GM23338 (cell line): ENCODE results near the gene BCHE. TPM values are rescaled to one million over a fixed set of nuclear protein-coding genes. Genes with fewer than 3 reads are reported as not detected.

ENCODE experiments used
- ATAC-seq: fragments of 200-7000 bp; cut with Tn5 transposase; 3 replicates; pipeline ENCODE4 v1.9.1; 2020
- DNase-seq: peaks from one replicate; pipeline ENCODE4 v3.0.0-alpha.2; 2015; ENCODE audit warnings: low spot score
- H2AFZ ChIP-seq: fragments of 200-600 bp; sonication (generic); 2 replicates; pipeline ENCODE4 v1.8.0; 2016; ENCODE audit warnings: antibody characterized with exemption, mild to moderate bottlenecking, moderate library complexity
- H3F3A ChIP-seq: fragments of 200-600 bp; sonication (generic); replicated peaks from 2 replicates; pipeline ENCODE4 v1.8.0; 2017; ENCODE audit warnings: antibody characterized with exemption, mixed run types, low read depth
- H3K27ac ChIP-seq: fragments of 200-600 bp; sonication (generic); 2 replicates; pipeline ENCODE4 v1.6.1; 2016; ENCODE audit warnings: low read depth
- H3K27me3 ChIP-seq: fragments of 200-600 bp; sonication (generic); 2 replicates; pipeline ENCODE4 v1.8.0; 2016; ENCODE audit warnings: mild to moderate bottlenecking, mixed run types, moderate library complexity; ENCODE audit not compliant: insufficient read depth
- H3K36me3 ChIP-seq: fragments of 200-600 bp; sonication (generic); 2 replicates; pipeline ENCODE4 v1.8.0; 2016; ENCODE audit warnings: mild to moderate bottlenecking; ENCODE audit not compliant: insufficient read depth
- H3K4me1 ChIP-seq: fragments of 200-600 bp; sonication (generic); 2 replicates; pipeline ENCODE4 v1.8.0; 2016; ENCODE audit warnings: mild to moderate bottlenecking, moderate library complexity; ENCODE audit not compliant: insufficient read depth
- H3K4me2 ChIP-seq: fragments of 200-600 bp; sonication (generic); 2 replicates; pipeline ENCODE4 v1.7.1; 2017; ENCODE audit warnings: mixed run types
- H3K4me3 ChIP-seq: fragments of 200-600 bp; sonication (generic); 2 replicates; pipeline ENCODE4 v1.6.1; 2016; ENCODE audit warnings: mixed run types
- H3K79me2 ChIP-seq: fragments of 200-600 bp; sonication (generic); replicated peaks from 2 replicates; pipeline ENCODE4 v1.8.0; 2017; ENCODE audit warnings: mild to moderate bottlenecking; ENCODE audit not compliant: insufficient read depth
- H3K9me2 ChIP-seq: fragments of 200-600 bp; sonication (generic); 2 replicates; pipeline ENCODE4 v1.8.0; 2017; ENCODE audit not compliant: insufficient read depth
- H4K20me1 ChIP-seq: fragments of 200-600 bp; sonication (generic); replicated peaks from 2 replicates; pipeline ENCODE4 v1.8.0; 2017; ENCODE audit warnings: mild to moderate bottlenecking; ENCODE audit not compliant: insufficient read depth
- H3K27ac Mint-ChIP-seq: 2 replicates; pipeline ENCODE4 v1.8.0; 2020; ENCODE audit warnings: inconsistent platforms, mild to moderate bottlenecking, moderate library complexity, mixed read lengths
- H3K27me3 Mint-ChIP-seq: 3 replicates; pipeline ENCODE4 v1.8.0; 2022; ENCODE audit warnings: low read depth, mild to moderate bottlenecking, moderate library complexity, mixed read lengths, inconsistent platforms; ENCODE audit not compliant: insufficient read depth, poor library complexity
- H3K36me3 Mint-ChIP-seq: 3 replicates; pipeline ENCODE4 v1.8.0; 2021; ENCODE audit warnings: low read depth, mild to moderate bottlenecking, inconsistent platforms, moderate library complexity, mixed read lengths
- H3K4me1 Mint-ChIP-seq: 3 replicates; pipeline ENCODE4 v1.8.0; 2020; ENCODE audit warnings: mild to moderate bottlenecking, inconsistent platforms, mixed read lengths
- H3K4me3 Mint-ChIP-seq: 3 replicates; pipeline ENCODE4 v1.8.0; 2021; ENCODE audit warnings: moderate library complexity, mild to moderate bottlenecking, inconsistent platforms, mixed read lengths
- H3K9me3 Mint-ChIP-seq: 3 replicates; pipeline ENCODE4 v1.8.0; 2020; ENCODE audit warnings: moderate library complexity, mild to moderate bottlenecking, inconsistent platforms, mixed read lengths
- EZH2phosphoT487 ChIP-seq: fragments of 200-600 bp; sonication (generic); IDR thresholded peaks from one replicate; pipeline ENCODE4 v1.8.1; 2018; ENCODE audit warnings: antibody characterized with exemption; ENCODE audit not compliant: unreplicated experiment
- JUNB ChIP-seq: IDR thresholded peaks from one replicate; pipeline ENCODE4 v1.6.1; 2016; ENCODE audit warnings: antibody characterized with exemption; ENCODE audit not compliant: unreplicated experiment
- NANOG ChIP-seq: IDR thresholded peaks from 2 replicates; pipeline ENCODE4 v1.6.1; 2016; ENCODE audit warnings: antibody characterized with exemption, borderline replicate concordance
- POLR2AphosphoS5 ChIP-seq: IDR thresholded peaks from 2 replicates; pipeline ENCODE4 v1.6.1; 2016; ENCODE audit warnings: antibody characterized with exemption, low read depth
- REST ChIP-seq: IDR thresholded peaks from one replicate; pipeline ENCODE4 v1.6.1; 2018; ENCODE audit warnings: antibody characterized with exemption; ENCODE audit not compliant: unreplicated experiment
- ZNF331 ChIP-seq: fragments of 250-450 bp; sonication (Bioruptor Pico); IDR thresholded peaks from 2 replicates; pipeline ENCODE4 v1.5.0; 2020; ENCODE audit warnings: low read depth, mild to moderate bottlenecking, moderate library complexity
- ZNF462 ChIP-seq: fragments of 250-450 bp; sonication (Bioruptor Pico); IDR thresholded peaks from 2 replicates; pipeline ENCODE4 v1.5.0; 2020; ENCODE audit warnings: mild to moderate bottlenecking, moderate library complexity
- polyA plus RNA-seq: library from polyadenylated mRNA; unstranded; fragments of >200 nt; fragmentation: Nextera tagmentation; extraction: Ambion mirVana; gene quantifications from 2 replicates; pipeline ENCODE4 v1.2.1, GENCODE V29; 2016
- total RNA-seq: library from RNA; depleted of rRNA; stranded (reverse); fragments of >200 nt; shearing (Covaris generic); gene quantifications from 2 replicates; pipeline ENCODE4 v1.2.3, GENCODE V29; 2014
- TF ChIP-seq, protein P1 (sequence below), 2 experiments: fragments of 200-600 bp in 1 of 2; sonication (generic) in 1 of 2; conservative IDR thresholded peaks; 2 replicates each; pipeline versions ENCODE4 v1.5.1 to v1.6.1; 2016 to 2017; ENCODE audit warnings: antibody characterized with exemption in 2 of 2, low read depth in 2 of 2, mild to moderate bottlenecking in 2 of 2, moderate library complexity in 1 of 2

BCHE gene
- total and polyA plus RNA-seq, 2 experiments from 2014 or later, result 0.73 to 1.1 TPM

- no peaks in the 10 kb centered on the region for H3K36me3 ChIP-seq
- ATAC-seq (no peak), DNase-seq (no peak)
- no peak overlapping the region; the same call in 1 of the 2 replicates for H3K4me2 ChIP-seq
- Mint-ChIP-seq H3K27me3 (no peaks in the 10 kb centered on the region), H3K9me3 (no peaks in the 10 kb centered on the region; the same call in 2 of the 3 replicates), H3K36me3 (no peaks in the 10 kb centered on the region), H3K27ac (no peak overlapping the region), H3K4me3 (no peak overlapping the region), H3K4me1 (peaks cover 13% of the 10 kb centered on the region)
- H4K20me1 ChIP-seq, result no peaks in the 10 kb centered on the region
- H3K4me1 ChIP-seq, result peaks cover 30% of the 10 kb centered on the region
- no peaks in the 10 kb centered on the region for H3K79me2 ChIP-seq
- H3F3A ChIP-seq, result no peaks in the 10 kb centered on the region
- no peak overlapping the region for H3K4me3 ChIP-seq
- H3K27me3 ChIP-seq, result no peaks in the 10 kb centered on the region
- H3K9me2 ChIP-seq, result no peaks in the 10 kb centered on the region
- H2AFZ ChIP-seq, result peak overlapping the region; percentile 25; the same call in 1 of the 2 replicates
- no peak for TF ChIP-seq NANOG
- TF ChIP-seq EZH2phosphoT487, result no peak
- TF ChIP-seq ZNF462 (CRISPR knock-in tag), result no peak
- TF ChIP-seq REST, result no peak
- TF ChIP-seq JUNB, result no peak
- no peak for TF ChIP-seq ZNF331 (CRISPR knock-in tag)
- TF ChIP-seq, protein P1, sequence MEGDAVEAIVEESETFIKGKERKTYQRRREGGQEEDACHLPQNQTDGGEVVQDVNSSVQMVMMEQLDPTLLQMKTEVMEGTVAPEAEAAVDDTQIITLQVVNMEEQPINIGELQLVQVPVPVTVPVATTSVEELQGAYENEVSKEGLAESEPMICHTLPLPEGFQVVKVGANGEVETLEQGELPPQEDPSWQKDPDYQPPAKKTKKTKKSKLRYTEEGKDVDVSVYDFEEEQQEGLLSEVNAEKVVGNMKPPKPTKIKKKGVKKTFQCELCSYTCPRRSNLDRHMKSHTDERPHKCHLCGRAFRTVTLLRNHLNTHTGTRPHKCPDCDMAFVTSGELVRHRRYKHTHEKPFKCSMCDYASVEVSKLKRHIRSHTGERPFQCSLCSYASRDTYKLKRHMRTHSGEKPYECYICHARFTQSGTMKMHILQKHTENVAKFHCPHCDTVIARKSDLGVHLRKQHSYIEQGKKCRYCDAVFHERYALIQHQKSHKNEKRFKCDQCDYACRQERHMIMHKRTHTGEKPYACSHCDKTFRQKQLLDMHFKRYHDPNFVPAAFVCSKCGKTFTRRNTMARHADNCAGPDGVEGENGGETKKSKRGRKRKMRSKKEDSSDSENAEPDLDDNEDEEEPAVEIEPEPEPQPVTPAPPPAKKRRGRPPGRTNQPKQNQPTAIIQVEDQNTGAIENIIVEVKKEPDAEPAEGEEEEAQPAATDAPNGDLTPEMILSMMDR (conservative IDR thresholded peaks at IDR 0.05; ENCODE audit: low read depth in 2 of 2), result no peak
- no peak for TF ChIP-seq POLR2AphosphoS5
- no peak overlapping the region for H3K27ac ChIP-seq
Observed at GRCh38 chr3:165884518-165884917, 47.3 kb upstream of the BCHE start.
